IPS-NIHi11 (cell line): ENCODE results near the gene NME5.
A peak's percentile ranks its signal among the peaks of the same experiment; 100 is the strongest.

Experiments used
- DNase-seq: peaks from one replicate; pipeline ENCODE4 v3.0.0; 2012; ENCODE audit warnings: mixed read lengths, low spot score

The NME5 gene

GRCh38 chr5:138132543-138132942, 6.7 kb downstream of the NME5 start:
- DNase-seq, result no peak

DNA sequence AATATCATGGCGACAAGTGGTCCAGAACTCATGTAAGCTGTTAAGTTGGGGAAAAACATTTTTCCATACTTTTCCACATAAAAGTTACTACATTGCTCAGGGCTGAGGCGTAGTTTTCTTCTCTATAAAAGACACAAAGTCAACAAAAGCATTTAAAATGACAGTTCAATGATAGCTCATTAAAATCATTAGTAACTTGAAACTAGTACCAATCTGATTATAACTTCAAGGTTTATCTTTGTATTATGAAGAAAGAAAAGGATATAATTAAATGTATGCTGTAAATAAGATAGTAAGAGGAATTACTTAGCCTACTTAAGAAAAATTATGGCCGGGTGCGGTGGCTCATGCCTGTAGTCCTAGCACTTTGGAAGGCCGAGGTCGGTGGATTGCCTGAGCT, 9.9 kb downstream of the NME5 start:
- DNase-seq, result no peak

DNA sequence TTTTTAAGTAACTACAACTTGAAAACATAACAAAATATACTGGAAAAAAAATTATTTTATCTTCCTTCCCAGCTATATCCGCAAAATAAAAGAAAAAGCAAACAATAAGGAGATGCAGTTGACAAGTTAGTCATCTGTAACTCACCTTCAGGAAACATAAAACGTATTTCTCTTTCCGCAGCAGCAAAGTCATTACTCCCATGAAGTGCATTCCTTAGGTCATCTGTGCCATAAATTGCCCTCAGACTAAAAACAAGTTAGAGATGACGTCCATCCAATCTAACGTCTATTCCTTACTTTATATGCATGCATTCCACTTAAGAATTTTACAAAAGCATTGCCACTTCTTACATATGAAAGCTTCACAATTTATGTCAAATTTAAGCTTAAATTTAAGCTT, 10.9 kb downstream of the NME5 start:
- DNase-seq, result no peak

DNA sequence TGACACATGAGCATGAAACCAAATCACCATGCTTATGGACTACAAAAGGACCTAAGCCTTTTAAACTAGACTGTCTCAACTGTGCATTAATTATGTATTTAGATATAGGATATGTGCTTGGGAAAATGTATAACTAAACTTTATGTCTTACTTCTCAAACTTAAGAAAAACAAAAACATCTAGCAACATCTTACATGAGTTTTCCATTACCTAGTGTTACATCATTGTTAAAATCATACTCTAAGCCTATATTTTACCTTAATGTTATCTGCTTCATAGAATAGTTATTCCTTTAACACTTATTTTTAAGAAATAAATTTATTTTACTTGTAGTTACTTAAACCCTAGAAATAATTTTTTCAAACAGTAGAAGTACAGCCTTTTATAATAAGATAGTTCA, 24.0 kb downstream of the NME5 start:
- no peak for DNase-seq

GRCh38 chr5:138111937-138112336, 27.3 kb downstream of the NME5 start:
- no peak for DNase-seq

DNA sequence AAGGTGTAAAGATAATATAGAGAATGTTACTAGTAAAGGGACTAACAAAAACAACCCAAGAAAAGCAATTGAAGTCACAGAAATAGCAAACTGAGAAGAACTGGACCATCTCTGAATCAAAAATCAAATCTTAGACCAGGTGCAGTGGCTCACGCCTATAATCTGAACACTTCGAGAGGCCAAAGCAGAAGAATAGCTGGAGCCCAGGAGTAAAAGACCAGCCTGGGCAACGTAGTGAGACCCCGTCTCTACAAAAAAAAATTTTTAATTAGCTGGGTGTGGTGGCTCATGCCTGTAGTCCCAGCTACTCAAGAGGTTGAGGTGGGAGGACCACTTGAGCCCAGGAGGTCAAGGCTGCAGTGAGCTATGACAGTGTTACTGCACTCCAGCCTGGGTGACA, 28.0 kb downstream of the NME5 start:
- no peak for DNase-seq

DNA sequence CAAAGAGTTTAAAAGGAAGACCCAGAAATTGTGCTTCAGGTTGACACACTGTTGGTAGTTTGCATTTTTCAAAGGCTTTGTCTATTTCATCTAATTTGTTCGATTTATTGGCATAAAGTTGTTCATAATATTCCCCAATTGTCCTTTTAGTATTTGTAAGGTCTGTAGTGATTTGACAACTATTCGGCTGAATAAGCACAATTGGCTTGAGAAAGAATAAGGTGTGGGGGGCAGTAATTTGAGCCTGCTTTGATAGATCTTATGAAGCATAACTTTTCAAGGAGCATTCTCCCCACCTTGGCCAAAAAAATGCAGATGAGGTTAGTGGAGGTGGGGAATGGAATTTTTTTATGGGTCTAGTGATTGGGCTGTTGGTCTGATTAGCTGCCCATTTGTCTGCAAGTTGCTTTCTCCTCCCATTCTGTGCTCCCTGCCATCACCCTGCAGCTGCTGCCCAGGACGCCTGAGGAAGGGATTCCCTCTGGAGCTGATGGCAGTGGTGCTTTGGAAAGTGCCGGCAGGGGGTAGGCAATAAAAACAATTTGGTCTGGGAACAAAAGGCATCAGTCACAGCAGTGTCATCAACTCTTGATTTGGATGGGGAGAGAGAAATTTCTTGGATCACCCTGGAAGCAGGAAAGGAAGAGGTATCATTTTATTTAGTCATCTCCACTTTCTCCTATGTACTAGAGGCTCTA, 28.8 kb downstream of the NME5 start:
- DNase-seq, result peak; percentile 35

DNA sequence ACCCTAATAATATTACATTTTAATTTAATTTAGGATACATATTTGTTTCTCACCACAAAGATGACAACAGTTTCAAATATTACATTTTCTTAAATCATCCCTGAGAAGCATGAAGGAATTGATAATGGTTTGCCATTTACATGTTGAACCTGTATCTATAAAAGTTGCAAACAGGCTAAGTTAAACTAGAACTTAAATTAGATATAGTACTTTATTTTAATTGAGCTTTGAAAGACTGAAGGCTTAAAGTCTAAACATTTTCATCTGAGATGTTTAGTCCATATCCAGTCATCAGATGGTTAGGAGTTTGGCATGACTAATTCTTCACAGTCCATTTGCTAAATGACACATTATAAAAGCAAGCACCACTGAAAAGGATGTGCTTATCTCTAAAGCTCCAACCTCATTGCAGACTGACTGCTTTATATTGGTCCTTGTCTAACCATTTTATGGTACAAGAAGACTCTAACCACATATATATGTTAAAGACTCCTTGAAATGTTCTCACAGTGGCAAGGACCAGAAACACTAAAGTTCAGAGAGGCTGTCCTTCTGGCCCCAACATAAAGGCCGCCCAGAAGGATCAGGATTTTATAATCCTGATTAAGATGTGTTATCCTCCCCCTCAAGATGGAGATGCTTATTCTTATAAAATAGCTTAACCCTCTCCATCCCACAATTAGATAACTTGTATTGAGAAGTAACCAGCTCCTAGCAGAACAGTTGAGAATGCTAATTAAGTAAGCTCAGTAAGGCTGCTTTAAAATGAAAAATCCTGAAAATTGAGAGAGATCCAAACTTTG, 29.6 kb downstream of the NME5 start:
- DNase-seq, result no peak

DNA sequence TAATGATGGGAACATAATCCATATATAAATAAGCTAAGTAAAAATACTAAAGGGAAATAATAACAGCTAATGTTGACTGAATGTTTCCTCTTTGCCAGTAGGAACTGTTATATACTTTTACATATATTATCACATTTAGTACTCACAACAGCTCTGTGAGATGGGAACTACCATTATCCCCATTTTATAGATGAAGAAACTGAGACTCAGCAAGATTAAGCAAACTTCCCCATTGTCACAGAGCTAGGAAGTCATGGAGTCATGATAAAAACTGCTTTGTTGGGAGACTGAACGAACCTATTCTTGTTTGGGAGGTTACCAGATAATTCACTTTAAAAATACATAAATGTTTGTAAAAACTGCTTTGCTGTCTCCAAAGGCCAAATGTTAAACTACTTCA, 32.0 kb downstream of the NME5 start:
- no peak for DNase-seq

DNA sequence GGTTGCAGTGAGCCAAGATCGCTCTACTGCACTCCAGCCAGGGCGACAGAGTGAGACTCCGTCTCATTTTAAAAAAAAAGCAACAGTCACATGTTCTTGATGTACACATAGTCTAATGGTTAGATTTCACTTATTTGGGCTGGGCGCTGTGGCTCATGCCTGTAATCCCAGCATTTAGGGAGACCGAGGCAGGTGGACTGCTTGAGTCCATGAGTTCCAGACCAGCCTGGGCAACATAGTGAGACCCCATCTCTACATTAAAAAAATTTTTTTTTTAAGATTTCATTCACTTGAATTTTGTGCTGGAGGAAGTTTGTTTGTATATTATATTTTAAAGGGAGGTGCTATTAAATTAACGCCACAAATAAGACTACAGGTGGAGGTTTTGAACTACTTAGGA, 33.5 kb downstream of the NME5 start:
- no peak for DNase-seq

GRCh38 chr5:138103319-138103637, 36.0 kb downstream of the NME5 start:
- DNase-seq, result no peak

- DNase-seq, result no peak
Observed at GRCh38 chr5:138102454-138103318, 36.5 kb downstream of the NME5 start.

DNA sequence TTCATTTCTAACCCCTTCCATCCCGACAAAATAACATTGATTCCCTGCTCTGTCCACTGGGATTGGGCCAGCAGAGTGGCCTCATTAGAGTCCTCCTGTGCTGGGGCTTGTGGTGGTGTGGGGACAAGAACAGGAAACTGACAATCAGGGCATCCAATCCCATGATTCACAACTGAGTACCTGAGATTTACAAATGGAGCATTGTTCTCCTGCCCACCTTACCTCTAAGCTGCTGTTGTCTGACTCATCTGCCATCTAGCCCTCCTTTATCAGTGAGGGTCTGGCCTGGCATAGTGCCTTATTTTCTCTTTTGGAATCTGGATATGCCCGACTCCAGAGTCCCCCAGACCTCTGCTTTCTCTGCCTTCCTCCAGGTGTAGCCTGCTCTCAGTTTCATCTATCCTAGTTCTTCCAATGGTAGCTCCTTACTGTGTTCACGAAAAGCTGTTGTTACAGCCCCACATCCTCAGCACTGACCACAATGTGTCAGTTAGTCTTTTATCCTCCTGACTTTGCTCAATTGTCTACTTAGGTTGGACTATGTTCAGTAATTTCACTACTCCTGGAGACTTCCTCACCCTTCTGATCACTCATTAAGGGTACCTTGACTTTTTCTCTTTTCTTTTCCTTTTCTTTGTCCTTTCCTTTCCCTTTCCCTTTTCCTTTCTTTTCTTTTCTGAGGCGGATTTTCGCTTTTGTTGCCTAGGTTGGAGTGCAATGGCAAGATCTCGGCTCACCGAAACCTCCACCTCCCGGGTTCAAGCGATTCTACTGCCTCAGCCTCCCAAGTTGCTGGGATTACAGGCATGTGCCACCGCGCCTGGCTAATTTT, 42.0 kb downstream of the NME5 start:
- DNase-seq, result no peak

DNA sequence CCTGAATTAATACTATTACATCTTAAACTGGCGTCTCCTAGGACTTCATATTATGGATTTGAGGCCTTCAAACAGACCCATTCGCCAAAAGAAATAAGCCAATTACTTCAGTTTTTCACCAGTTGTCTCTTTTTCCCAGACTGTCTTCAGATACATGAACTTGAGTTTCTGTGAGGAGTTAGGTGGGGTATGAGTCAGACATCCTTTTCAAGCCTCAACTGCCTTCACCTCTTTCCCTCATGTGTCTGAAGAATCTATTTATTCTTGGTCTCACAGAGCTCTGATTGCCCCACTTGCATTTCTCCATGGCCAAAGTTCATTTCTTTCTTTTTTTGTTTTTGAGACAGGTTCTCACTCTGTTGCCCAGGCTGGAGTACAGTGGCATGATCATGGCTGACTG, 42.9 kb downstream of the NME5 start:
- no peak for DNase-seq

GRCh38 chr5:138095100-138095907, 43.9 kb downstream of the NME5 start:
- DNase-seq, result peak; percentile 71

- DNase-seq, result no peak
Observed at GRCh38 chr5:138093036-138093435, 46.2 kb downstream of the NME5 start.

- DNase-seq, result no peak
Observed at GRCh38 chr5:138092301-138092700, 46.9 kb downstream of the NME5 start.

- no peak for DNase-seq
Observed at GRCh38 chr5:138091685-138092084, 47.5 kb downstream of the NME5 start.

DNA sequence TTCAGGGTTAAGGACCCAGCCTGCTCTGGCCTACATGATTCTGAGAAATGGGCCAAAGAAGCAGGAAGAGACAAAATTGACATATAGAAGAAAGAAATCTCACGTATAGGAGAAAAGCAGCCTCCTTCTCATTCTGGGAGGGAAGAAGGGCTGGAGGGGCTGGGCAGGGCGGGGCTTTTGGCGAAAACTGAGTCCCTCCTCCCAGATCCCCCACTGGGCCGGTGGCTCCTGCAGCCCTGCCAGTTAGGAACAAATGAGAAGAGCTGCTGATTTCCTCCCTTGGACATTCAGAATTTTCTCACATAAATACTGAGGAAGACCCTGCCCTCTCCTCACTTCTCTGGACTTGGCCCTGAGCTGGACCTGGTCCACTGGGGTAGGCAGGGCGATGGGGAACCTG, 55.5 kb downstream of the NME5 start, which contains the start of gene WNT8A:
Gene WNT8A, plus strand, starts transcription at position 332 of the 400 bp plus-strand sequence. CDS start 95 bp downstream, outside the sequence.
- DNase-seq, result peak; percentile 46

DNA sequence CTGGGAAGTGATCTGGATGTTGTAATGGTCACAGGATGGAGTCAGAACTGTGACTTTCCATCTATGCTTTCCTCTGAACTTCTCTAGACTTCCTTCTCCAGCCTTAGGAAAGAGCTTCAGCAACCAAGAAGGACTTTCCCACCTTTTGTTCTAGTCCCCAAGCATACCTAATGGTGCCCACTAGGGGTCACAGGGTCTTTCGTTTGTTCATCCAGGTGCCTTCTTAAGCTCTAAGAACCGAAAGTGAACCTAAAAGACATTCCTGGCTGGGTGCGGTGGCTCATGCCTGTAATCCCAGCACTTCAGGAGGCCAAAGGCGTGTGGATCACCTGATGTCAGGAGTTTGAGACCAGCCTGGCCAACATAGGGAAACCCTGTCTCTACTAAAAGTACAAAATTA, 57.2 kb downstream of the NME5 start:
- no peak for DNase-seq
